GM19455 (cell line): ENCODE data around the gene AGFG2.

ENCODE experiments used
- ATAC-seq: cut with Tn5 transposase; IDR thresholded peaks from one replicate; pipeline ENCODE4 v1.9.1; 2021; ENCODE audit not compliant: unreplicated experiment

The AGFG2 gene

DNA sequence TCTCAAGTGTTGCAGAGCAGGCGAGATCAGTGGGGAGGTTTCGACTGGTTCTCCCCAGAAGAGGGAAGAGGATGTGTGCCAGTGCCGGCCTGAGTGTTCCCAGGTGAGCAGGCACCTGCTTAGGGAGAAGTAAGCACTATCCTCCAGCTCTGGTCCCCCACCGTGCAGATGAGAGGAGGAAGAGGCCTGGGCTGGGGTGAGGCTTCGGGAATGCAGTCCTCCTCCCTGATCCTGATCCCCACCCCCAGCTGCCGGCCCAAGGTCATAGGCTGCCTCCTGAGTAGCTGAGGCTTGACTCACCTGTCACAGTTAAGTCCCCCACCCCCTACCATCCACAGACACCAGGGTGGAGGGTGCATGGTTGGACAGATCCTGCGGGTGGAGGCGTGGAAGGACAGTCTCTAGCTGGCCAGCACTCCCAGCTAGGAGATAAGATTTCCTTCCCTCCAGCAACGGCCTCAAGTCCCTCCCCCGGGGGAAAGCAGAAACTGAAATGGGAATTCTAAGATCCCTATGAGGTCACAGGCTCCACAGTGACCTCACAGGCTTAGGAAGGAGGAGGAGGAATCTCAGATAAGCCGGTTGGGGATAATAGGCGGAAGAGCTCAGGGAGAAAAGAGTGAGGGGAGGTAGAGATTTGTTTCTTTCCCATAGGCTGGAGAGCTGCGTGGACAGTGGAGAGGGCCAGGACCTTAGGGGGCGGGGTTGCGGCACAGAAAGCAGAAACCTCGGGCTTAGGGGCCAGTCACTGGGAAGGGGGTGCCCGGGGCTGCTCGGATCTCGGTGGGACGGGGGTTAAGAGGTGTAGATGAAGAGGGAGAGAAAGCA lies 45.9 kb downstream of the AGFG2 start:
- no peak for ATAC-seq

DNA sequence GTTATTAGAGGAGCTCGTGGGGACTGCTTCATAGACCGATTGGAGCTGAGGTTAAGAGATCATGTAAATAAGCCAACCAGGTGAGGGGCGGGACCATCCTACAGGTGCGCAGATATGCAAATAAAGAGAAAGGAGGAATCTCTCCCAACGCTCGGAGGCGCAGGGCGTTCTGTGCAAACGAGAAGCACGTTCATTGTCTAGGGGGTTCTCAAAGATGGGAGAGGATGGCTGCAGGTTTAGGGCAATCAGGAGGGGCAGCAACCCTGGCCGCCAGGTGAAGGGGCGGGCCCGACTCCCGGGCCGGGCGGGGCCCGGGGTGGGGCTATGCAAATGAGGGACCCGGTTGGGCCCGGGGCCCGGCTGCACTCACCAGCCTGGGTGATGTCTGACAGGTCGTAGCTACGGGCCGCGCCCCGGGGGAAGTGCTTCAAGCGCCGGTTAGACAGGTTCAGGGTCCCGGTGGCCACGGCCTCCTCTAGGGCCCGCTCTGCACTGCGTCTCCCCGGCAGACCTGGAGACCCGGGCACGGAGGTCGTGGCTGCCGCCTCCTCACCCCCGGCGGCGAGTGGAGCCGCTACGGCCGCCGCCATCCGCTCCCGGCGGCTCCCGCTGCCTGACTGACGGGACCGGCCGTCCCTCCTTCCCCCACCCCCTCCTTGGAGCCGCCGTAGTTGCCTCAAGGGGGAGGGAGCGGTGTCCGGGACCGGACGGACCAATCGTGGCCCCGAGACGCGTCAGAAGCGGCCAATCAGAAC lies 46.7 kb downstream of the AGFG2 start, which contains the start of gene LRCH4:
LRCH4 (minus strand) TSS at position 619 of the 755 bp plus-strand sequence; CDS start at position 590, 29 bp downstream.
- ATAC-seq: peak; percentile 25

DNA sequence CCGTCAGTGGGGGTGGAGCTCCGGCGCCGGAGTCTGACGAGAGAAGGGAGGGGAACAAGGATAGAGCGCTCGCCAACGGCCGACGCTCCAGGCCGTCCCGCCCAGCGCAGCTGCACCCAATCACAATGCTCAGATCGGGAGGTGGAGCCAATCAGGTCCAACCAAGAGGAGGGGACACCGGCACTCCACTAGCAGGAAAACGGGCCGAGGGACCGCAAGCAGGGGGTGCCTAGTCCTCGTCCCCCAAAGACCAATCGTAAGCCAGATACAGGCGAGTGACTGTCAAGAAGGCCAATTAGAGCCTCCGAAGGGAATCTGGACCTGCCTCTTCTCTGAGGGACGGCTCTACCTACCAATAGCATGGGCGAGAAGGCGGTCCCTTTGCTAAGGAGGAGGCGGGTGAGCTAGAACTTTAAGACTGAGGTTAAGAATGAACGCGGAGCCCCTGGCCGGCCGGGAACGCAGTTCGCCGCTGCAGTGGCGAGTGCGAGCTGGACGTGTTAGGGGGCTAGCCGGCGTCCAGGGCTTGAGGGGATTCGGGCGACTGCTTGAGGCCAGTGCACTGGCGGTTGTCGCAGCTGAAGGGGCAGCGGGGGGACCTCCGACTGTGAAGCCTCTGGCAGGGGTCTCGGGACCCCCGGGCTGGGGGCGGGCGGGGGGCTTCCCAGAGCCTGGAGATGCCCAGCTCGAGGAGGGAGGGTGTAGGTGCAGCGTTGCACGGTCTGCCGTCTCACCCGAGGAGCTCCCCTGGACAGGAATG lies 47.4 kb downstream of the AGFG2 start, which contains the start of gene FBXO24:
FBXO24 (plus strand) TSS at position 63 of the 760 bp plus-strand sequence; CDS start at position 361, 298 bp downstream.
- ATAC-seq: peak; percentile 90

DNA sequence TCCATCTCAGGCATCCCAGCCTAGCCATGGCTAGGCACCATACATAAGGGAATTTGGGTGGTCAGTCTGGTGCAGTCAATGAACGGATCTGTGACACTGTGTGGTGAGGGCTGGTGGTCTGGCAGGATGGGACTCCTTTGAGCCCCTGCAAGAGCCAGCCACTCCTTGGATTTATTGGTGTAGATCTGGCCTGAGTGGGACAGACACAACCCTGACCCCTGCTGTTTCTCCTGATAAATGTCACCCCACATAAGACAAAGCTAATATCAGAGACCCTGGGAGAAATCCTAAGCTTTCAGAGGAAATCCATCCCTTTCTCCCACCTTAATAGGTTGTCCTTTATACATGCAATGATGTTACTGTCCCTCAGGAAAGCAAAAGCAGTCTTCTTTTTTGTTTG lies 49.4 kb downstream of the AGFG2 start:
- ATAC-seq: no peak

DNA sequence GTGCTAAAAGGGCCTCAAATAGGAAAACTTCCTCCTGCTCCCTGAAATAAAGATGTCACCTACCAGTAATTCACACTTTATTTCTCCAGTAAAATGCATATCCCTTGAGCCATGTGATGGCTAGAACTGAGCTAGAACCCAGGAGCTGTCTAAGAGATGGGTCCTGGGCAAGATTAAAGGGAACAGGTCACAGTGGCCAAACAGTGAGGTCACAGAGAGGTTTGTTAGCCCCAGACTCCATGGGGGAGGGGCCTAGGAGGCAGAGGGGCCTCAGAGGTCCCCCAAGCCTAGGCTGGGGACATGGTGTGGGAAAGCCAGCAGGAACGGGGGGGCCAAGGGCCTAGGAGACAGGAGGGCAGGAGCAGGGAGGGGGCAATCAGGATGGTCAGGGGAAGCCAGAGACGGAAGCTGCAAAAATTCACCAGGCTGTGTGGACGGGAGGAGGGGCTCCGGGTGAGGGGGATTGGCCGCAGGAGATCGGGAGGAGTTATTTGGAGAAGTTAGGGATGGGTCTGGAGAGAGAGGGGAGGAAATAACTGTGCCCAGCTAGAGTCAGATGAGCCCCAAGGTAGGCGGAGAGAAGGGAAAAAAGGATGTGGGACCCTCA lies 50.4 kb downstream of the AGFG2 start:
- no peak for ATAC-seq

DNA sequence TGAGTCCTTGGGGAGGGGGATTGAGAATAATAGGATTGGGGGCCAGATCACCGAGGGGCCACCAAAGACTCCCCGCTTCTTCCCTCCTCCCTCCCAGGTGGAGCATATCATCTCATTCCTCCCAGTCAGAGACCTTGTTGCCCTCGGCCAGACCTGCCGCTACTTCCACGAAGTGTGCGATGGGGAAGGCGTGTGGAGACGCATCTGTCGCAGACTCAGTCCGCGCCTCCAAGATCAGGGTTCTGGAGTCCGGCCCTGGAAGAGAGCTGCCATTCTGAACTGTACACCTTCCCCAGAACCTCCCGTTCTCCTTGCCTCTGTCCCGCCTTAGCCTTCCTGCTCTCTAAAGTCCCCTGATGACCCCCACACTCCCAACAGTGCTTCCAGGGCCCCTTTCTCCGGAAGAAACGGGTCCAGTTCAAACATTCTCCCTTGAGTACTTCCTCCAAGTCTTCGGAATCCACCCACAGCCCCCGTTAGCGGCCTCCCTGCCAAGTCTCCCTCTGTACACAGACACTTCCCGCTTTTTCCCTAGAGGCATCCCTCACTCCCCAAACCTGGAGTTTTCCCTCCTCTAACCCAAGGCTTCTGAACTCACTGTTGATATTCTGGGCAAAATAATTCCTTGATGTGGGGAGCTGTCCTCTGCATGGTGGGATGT lies 51.2 kb downstream of the AGFG2 start:
- no peak for ATAC-seq

DNA sequence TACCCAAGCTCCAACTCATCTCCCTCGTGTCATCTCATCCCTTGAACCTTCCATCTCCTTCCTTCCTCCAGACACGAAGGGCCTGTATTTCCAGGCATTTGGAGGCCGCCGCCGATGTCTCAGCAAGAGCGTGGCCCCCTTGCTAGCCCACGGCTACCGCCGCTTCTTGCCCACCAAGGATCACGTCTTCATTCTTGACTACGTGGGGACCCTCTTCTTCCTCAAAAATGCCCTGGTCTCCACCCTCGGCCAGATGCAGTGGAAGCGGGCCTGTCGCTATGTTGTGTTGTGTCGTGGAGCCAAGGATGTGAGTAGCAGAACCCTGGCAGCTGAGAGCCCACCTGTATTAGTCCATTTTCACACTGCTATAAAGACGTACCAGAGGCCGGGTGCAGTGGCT lies 52.6 kb downstream of the AGFG2 start:
- ATAC-seq: no peak

DNA sequence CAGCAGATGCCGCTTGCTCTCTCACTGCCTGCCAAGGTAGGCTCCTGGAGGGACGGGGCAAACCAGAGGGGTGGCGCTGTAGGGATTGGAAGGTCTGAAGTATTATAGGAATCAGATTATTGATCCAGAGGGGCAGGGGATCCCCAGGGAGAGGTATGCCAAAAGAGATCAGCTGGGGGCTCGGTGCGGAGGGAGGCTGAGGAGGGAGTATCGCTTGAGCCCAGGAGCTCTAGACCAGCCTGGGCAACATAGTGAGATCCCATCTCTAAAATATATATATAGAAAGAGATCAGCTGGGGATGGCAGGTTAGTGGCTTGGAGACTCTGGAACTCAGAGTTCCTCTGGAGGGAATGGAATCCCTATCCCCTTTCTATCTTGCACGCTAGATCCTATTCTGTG lies 56.2 kb downstream of the AGFG2 start:
- no peak for ATAC-seq

DNA sequence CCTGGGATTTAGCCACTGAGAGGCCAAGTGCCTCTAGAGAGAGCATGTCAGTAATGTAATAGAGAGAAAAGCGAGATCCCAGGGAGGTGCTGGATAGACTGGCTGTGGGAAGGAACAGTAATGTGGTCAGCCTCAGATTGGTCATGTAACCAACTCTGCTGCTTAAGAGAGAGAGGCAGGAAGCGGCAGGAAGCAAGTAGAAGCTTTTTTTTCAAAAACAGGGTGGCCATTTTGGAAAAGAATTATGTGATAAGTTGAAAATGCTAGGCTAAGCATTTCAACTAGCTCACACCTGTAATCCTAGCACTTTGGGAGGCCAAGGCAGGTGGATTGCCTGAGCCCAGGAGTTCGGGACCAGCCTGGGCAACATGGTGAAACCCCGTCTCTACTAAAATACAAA lies 59.4 kb downstream of the AGFG2 start:
- ATAC-seq: no peak

DNA sequence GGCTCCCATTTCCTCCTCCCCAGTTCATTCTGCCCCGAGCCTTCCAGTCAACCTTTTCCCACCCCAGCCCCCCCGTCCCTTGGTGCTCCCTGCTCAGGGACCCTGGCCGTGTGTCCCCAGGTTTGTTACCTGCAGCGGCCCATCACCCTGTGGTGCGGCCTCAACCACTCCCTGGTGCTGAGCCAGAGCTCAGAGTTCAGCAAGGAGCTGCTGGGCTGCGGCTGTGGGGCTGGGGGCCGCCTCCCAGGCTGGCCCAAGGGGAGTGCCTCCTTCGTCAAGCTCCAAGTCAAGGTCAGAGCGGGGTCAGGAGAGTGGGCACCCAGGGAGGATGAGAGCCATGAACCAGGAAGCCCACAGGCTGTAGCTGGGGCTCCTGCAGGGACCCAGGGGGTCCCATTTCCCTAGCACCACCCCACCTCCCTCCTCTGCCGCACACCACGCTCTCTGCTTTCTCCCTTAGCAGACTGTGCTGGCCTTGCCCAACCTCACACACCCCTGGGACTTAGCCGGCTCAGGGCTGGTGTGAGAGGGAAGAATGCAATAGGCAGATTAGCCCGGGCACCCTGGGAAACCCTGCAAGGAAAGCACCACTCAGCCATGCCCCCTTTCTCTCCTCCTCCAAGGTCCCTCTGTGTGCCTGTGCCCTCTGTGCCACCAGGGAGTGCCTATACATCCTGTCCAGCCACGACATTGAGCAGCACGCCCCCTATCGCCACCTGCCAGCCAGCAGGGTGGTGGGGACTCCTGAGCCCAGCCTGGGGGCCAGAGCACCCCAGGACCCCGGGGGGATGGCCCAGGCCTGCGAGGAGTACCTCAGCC lies 61.1 kb downstream of the AGFG2 start:
- ATAC-seq: no peak

DNA sequence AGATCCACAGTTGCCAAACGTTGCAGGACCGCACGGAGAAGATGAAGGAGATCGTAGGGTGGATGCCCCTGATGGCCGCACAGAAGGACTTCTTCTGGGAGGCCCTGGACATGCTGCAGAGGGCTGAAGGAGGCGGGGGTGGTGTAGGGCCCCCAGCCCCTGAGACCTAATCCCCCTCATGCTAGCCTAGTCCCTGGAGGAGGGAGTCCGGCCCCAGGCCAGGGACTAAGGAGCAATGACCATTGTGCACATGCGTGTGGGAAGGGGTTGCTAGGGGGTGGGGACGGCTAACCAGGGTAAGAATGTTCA lies 61.7 kb downstream of the AGFG2 start:
- ATAC-seq: no peak

DNA sequence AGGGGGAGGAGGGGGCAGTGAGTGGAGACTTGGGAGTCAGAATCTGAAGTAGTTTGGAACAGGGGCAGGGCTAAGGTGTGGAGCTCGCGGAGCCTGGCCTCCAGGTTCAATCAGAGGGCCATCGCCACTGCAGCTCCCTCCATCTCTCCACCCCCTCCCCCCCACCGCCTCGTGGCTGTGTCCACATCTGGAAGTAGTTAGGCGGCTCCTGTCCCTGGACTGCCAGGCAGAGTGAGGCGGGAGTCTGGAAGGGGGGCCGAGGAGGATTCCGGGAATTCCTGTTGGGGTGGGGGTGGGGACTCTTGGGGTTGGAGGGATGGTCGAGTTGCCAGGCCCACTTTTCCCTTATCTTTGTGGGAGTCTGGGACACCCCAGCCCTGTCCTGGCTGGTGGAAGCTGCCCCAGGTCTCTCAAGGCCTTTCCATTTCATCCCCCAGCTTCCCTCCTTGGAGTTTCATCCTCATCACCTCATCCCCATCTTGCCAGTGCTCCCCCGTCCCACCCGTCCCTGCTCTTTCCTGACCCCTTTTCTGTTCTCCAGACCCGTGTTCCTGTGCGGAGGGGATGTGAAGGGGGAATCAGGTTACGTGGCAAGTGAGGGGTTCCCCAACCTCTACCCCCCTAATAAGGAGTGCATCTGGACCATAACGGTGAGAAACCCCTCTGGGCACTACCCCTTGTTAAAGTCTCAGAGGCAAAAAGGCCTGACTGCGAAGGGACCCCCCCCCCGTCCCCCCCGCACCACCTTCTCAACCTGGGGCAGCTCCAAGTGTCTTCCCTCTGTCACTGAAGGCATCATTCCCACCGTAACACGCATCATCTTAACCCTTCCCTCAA lies 64.1 kb downstream of the AGFG2 start:
- ATAC-seq: no peak

DNA sequence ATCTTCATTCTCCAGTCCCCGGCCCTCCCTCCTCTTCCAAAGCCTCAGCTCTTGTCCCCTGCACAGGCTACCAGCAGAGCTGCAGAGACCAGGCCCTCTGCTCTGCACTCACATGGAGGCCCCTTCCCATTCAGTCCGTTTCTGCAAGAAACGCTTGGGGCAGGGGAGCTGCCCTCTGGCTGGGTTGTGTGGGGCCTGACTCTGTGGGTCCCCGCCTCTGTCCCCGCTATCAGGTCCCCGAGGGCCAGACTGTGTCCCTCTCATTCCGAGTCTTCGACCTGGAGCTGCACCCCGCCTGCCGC lies 64.7 kb downstream of the AGFG2 start:
- no peak for ATAC-seq

DNA sequence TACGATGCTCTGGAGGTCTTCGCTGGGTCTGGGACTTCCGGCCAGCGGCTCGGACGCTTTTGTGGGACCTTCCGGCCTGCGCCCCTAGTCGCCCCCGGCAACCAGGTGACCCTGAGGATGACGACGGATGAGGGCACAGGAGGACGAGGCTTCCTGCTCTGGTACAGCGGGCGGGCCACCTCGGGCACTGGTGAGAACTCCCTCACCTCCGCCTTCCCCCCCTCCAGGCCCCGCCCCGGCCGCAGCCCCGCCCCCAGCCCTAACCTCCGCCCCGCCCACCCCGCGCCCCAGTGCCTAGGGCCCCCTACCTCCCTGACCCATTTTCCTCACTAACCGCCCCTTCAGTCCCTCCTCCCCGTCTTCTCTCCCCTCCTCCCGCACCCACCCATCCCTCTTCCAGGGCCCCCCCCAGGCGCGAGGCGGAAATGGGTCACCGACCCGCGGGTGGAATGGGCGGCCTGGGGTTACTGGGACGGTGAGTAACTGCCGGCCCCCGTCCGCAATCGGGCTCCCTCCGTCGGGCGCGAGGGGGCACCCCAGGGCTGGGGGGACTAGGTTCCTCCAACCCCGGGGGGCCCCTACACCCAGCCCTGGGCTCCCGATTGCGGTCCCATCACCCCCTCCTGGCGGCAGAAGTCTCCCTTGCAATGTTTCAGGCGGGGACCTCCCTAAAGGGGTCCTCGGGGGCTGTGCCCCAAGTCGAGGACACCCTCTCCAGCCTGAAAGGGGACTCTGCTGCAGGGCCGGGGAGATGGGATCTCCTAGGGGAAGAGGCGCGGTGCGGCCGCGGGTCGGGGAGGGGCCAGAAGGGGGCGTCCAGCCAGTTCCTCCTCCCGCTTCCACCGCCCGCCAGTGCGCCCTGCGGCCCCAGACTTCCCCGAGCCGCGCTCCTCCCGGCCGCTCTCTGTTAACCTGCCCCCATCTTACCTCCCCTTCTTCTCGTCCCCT lies 65.3 kb downstream of the AGFG2 start:
- peak; percentile 49 for ATAC-seq

DNA sequence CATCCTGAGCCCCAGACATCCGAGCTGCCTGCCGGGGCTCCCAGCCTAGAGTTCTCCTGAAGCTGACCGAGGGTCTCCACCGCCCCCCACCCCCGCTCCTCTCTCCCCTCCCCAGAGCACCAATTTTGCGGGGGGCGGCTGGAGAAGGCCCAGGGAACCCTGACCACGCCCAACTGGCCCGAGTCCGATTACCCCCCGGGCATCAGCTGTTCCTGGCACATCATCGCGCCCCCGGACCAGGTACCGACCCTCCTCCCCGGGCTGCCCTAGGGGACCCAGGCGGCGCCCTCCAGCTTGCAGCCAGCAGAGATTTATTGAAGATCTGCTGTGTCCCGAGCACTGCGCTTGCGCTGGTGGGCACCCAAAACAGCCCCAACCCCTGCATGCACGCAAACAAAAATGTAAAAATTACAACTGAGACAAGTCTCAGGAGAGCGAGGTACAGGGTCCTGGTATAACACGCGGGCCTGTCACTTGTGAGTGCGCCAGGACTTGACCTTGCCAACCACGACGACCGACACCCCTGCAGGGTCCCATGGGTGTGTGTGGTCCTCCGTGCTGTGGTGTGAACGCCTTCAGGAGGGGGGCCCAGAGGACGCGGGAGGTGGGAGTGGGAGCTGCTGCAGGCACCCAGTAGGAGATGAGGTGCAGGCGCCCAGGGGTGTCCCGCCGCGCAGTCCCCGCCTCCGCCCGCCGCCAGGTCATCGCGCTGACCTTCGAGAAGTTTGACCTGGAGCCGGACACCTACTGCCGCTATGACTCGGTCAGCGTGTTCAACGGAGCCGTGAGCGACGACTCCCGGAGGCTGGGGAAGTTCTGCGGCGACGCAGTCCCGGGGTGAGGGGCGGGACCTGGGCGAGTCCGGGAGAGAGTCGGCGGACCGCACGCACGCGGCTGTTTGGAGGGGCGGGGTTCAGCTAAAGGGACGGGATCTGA lies 66.2 kb downstream of the AGFG2 start:
- no peak for ATAC-seq

DNA sequence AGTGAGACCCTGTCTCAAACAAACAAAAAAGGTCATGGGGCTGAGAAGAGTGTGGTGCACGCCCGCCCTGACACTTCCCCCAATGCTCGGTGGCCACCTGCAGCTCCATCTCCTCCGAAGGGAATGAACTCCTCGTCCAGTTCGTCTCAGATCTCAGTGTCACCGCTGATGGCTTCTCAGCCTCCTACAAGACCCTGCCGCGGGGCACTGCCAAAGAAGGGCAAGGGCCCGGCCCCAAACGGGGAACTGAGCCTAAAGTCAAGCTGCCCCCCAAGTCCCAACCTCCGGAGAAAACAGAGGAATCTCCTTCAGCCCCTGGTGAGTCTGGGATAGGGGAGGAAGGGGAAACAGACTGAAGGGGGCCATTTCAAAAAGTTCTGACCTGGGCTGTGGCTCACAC lies 67.3 kb downstream of the AGFG2 start:
- no peak for ATAC-seq

DNA sequence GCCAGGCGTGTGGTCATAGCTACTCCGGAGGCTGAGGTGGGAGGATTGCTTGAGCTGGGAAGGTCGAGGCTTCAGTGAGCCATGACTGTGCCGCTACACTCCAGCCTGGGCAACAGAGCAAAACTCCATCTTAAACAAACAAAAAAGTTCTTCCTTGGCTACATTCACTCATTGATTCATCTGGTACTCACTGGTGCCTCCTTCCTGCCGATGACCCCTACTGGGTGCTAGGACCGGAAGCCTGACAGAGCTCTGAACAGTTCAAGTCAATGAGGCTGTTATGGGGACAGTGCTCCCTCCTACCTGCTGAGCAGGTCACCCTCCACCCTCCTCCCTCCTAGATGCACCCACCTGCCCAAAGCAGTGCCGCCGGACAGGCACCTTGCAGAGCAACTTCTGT lies 68.1 kb downstream of the AGFG2 start:
- no peak for ATAC-seq
